ENCODE results near the gene PPP1R13L. TPM values are rescaled to one million over a fixed set of nuclear protein-coding genes. Genes with fewer than 3 reads are reported as not detected.

The PPP1R13L gene
- total and polyA plus RNA-seq, 2 of the 8 experiments (the other 6 are each of a cell fraction or from before 2014, with no cell fraction given): 9.1 to 15.3 TPM

DNA sequence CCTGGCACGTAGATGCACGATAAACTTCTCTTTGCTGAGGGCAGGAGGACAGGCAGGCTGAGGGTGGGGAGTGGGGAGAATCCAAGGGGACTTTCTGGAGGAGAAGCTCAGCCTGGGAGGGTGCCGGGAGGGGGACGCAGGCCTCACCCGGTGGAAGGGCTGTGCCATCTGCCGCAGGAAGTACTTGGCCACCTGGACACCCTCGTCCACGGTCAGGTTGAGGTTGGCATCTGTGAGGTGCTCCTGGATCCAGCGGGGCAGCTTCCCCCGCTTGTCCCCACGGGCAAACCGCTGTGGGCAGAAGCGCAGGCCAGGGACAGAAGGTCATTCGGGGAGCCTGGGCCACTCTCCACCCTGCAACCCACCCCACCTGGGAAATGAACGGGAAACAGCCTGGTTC, 52.8 kb downstream of the PPP1R13L start:
- Histone ChIP-seq H3K27ac (ENCODE audit: low read depth, low read length) (no peak overlapping the region), H4K8ac (ENCODE audit: extremely low read depth, insufficient read depth, low read length) (peak overlapping the region; percentile 22; the same call in 1 of the 2 replicates), H3K4me1 (replicated peaks in 1 of 4; ENCODE audit: control insufficient read depth in 3 of 4, insufficient read depth in 4 of 4, low read length in 3 of 4) (peaks cover 0 to 9% (median 5%) of the 10 kb centered on the region in 4 experiments; a peak in 2 of 7 replicates), H3K23ac (ENCODE audit: insufficient read length) (no peak overlapping the region), H2BK5ac (ENCODE audit: low read depth, low read length) (no peak overlapping the region), H3K14ac (ENCODE audit: insufficient read length) (no peak overlapping the region), H4K5ac (ENCODE audit: insufficient read length, low read depth, low read length) (no peak overlapping the region), H3K36me3 (ENCODE audit: control insufficient read depth in 2 of 4, insufficient read depth in 4 of 4, low read length in 3 of 4) (peaks cover 18 to 68% (median 47%) of the 10 kb centered on the region in 4 experiments), H3K4me3 (ENCODE audit: extremely low read depth in 1 of 4, insufficient read depth in 2 of 4, low read depth in 3 of 4, low read length in 4 of 4) (no peak overlapping the region), H3K27me3 (replicated peaks in 1 of 4; ENCODE audit: control insufficient read depth in 3 of 4, extremely low read depth in 1 of 4, insufficient read depth in 3 of 4, low read length in 3 of 4) (no peaks in the 10 kb centered on the region), H3K79me2 (ENCODE audit: control insufficient read depth in 1 of 2, insufficient read depth in 2 of 2, low read length in 2 of 2) (no peaks in the 10 kb centered on the region), H2BK12ac (ENCODE audit: low read depth, low read length) (no peak overlapping the region), H3K4me2 (ENCODE audit: insufficient read depth in 1 of 2, low read depth in 2 of 2, low read length in 2 of 2) (no peak overlapping the region), H4K20me1 (replicated peaks in 1 of 2; ENCODE audit: control insufficient read depth in 1 of 2, insufficient read depth in 2 of 2, low read length in 2 of 2) (peaks cover 1 to 33% of the 10 kb centered on the region in 2 experiments), H3K18ac (ENCODE audit: extremely low read depth, low read length) (no peak overlapping the region), H3K4ac (replicated peaks; ENCODE audit: insufficient read length, low read depth, low read length) (no peak overlapping the region), H3K56ac (replicated peaks; ENCODE audit: insufficient read length, low read depth, low read length) (no peak overlapping the region), H4K91ac (replicated peaks; ENCODE audit: insufficient read length, low read length) (no peak overlapping the region), H3K9ac (replicated peaks in 1 of 4; ENCODE audit: extremely low read depth in 1 of 4, low read depth in 3 of 4, low read length in 3 of 4) (no peak overlapping the region), H2BK15ac (ENCODE audit: low read length) (no peak overlapping the region), H2AFZ (ENCODE audit: low read length) (no peak overlapping the region), H2AK5ac (ENCODE audit: low read depth, low read length) (no peak overlapping the region), H2BK120ac (replicated peaks; ENCODE audit: low read depth, low read length) (no peak overlapping the region), H3K9me3 (ENCODE audit: insufficient read depth in 2 of 2, low read depth in 1 of 2, low read length in 1 of 2) (no peaks in the 10 kb centered on the region), H3K23me2 (ENCODE audit: low read depth, low read length) (no peaks in the 10 kb centered on the region), H2BK20ac (ENCODE audit: low read length) (no peak overlapping the region), H3K79me1 (ENCODE audit: low read depth, low read length) (peaks cover 2% of the 10 kb centered on the region; the same call in 1 of the 2 replicates)
- no peak for DNase-seq (ENCODE audit: low read depth in 1 of 2, low spot score in 2 of 2)
- 91% methylated on average over 13 of the region's 15 CpGs; no CpG with 5 or more reads in 1 of the 2 experiments for WGBS, 2 experiments (ENCODE audit: extremely low coverage in 1 of 2, insufficient coverage in 1 of 2, insufficient read length in 1 of 2, insufficient replicate concordance in 2 of 2, low coverage in 1 of 2, low lambda C conversion rate in 2 of 2, missing lambda C conversion rate in 1 of 2)
- CTCF ChIA-PET (ENCODE audit: partially characterized antibody): interaction anchor here (1.0 to 1.9 kb wide), 2 partner anchors 87 to 152 kb away, joined by 3 to 4 read pairs; no protein-coding TSS in a partner anchor
- POLR2A ChIA-PET (ENCODE audit: partially characterized antibody): interaction anchor here (1.1 to 5.9 kb wide), 5 partner anchors 8 to 64 kb away, joined by 3 to 36 read pairs (median 6); partner anchors contain the start of gene ERCC2
- FAIRE-seq: no peak
- no peak for TF ChIP-seq JUND (IDR thresholded peaks at IDR 0.05; ENCODE audit: low read length)
- no peak for TF ChIP-seq SP2 (IDR thresholded peaks at IDR 0.05; ENCODE audit: low read length)
- TF ChIP-seq, protein P1, sequence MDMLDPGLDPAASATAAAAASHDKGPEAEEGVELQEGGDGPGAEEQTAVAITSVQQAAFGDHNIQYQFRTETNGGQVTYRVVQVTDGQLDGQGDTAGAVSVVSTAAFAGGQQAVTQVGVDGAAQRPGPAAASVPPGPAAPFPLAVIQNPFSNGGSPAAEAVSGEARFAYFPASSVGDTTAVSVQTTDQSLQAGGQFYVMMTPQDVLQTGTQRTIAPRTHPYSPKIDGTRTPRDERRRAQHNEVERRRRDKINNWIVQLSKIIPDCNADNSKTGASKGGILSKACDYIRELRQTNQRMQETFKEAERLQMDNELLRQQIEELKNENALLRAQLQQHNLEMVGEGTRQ (IDR thresholded peaks at IDR 0.05; ENCODE audit: low read length): no peak
- TF ChIP-seq, protein P2, sequence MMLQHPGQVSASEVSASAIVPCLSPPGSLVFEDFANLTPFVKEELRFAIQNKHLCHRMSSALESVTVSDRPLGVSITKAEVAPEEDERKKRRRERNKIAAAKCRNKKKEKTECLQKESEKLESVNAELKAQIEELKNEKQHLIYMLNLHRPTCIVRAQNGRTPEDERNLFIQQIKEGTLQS (IDR thresholded peaks at IDR 0.05; ENCODE audit: insufficient read depth, low read depth, low read length): no peak
- no peak for TF ChIP-seq TBP (IDR thresholded peaks at IDR 0.05; ENCODE audit: low read depth, low read length)
- no peak for TF ChIP-seq RNF2 (IDR thresholded peaks at IDR 0.05; ENCODE audit: borderline replicate concordance, low read depth, low read length, missing control alignments, poor library complexity, severe bottlenecking)
